ENCODE data around the gene ALB. TPM values are rescaled to one million over a fixed set of nuclear protein-coding genes. Genes with fewer than 3 reads are reported as not detected.

Gene ALB
- total RNA-seq, 1 donor from 2014 or later = not detected

DNA sequence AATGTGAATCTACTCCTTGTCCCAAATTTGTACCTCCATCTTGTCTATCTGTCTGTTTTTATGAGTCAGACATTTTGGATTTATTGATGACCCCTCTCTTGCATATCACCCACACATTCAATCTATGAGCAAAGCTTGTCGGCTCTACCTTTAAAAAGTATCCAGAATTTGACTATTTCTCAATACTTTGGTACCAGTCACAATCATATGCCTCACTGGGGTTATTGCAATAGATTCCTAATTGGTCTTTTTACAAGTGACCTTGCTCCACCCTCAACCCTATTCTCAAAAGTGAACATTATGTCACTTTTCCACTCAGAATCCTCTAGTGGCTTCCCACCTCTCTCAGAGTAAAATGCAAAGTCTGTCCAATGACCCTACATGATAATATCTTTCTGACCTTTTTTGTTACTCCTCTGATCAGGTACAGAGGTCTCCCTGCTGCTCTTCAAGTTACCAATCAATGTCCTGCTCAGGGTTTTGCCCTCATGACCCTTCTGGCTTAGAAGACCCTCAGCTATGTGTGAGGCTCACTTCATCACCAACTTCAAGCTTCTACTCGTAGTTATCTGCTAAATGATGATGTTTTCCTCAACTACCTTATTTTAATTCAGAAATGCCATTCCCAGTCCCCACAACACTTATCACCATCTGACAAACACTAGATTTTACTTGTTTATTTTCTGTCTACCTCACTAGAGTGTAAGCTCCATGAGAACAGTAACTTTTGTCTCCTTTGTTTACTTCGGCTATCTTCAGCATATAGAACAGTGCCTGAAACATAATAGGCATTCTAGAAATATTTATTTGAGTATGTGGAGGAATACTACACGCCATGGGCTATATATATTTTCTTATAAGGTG, 54.3 kb downstream of the ALB start:
- intact Hi-C loops (cut with micrococcal nuclease) = no loop called here
- Mint-ChIP-seq H3K36me3 (ENCODE audit: low read depth) (no peaks in the 10 kb centered on the region), H3K9me3 (no peaks in the 10 kb centered on the region), H3K4me1 (no peaks in the 10 kb centered on the region), H3K27me3 (peaks cover 15% of the 10 kb centered on the region), H3K27ac (no peak overlapping the region), H3K4me3 (no peak overlapping the region)
- TF ChIP-seq CTCF (IDR thresholded peaks at IDR 0.05) = no peak
- ATAC-seq (ENCODE audit: low read depth) (no peak), DNase-seq (no peak)
- CTCF ChIA-PET = interaction anchor here (0.9 to 1.3 kb wide), 2 partner anchors 12 kb away, joined by 3 read pairs; no protein-coding TSS in a partner anchor
- POLR2A ChIA-PET = no interaction called here

GRCh38 chr4:73459048-73459421, 54.9 kb downstream of the ALB start:
- H3K4me3 Mint-ChIP-seq = no peak overlapping the region
- H3K9me3 Mint-ChIP-seq = no peaks in the 10 kb centered on the region
- intact Hi-C loops (cut with micrococcal nuclease) = no loop called here
- H3K36me3 Mint-ChIP-seq (ENCODE audit: low read depth) = no peaks in the 10 kb centered on the region
- H3K27ac Mint-ChIP-seq = no peak overlapping the region
- H3K4me1 Mint-ChIP-seq = no peaks in the 10 kb centered on the region
- DNase-seq (no peak), ATAC-seq (ENCODE audit: low read depth) (no peak)
- ChIA-PET CTCF (interaction anchor here (0.9 kb wide), 1 partner anchor 13 kb away, joined by 3 read pairs; no protein-coding TSS in a partner anchor), POLR2A (no interaction called here)
- TF ChIP-seq CTCF (IDR thresholded peaks at IDR 0.05) = no peak
- peaks cover 15% of the 10 kb centered on the region for H3K27me3 Mint-ChIP-seq

GRCh38 chr4:73460913-73461522, 56.9 kb downstream of the ALB start:
- intact Hi-C loops (cut with micrococcal nuclease) = no loop called here
- no peaks in the 10 kb centered on the region for H3K36me3 Mint-ChIP-seq (ENCODE audit: low read depth)
- ChIA-PET CTCF (no interaction called here), POLR2A (no interaction called here)
- no peaks in the 10 kb centered on the region for H3K9me3 Mint-ChIP-seq
- DNase-seq (no peak), ATAC-seq (ENCODE audit: low read depth) (no peak)
- no peaks in the 10 kb centered on the region for H3K4me1 Mint-ChIP-seq
- peaks cover 14% of the 10 kb centered on the region for H3K27me3 Mint-ChIP-seq
- H3K27ac Mint-ChIP-seq = no peak overlapping the region
- TF ChIP-seq CTCF (IDR thresholded peaks at IDR 0.05) = no peak
- H3K4me3 Mint-ChIP-seq = no peak overlapping the region

GRCh38 chr4:73468170-73468569, 64.1 kb downstream of the ALB start:
- ATAC-seq (ENCODE audit: low read depth) = no peak
- H3K27me3 Mint-ChIP-seq = peaks cover 4% of the 10 kb centered on the region
- H3K9me3 Mint-ChIP-seq = peaks cover 4% of the 10 kb centered on the region
- ChIA-PET POLR2A (no interaction called here), CTCF (no interaction called here)
- no peak overlapping the region for H3K4me3 Mint-ChIP-seq
- no peak for TF ChIP-seq CTCF (IDR thresholded peaks at IDR 0.05)
- no peak for DNase-seq
- intact Hi-C loops (cut with micrococcal nuclease) = no loop called here
- no peaks in the 10 kb centered on the region for H3K36me3 Mint-ChIP-seq (ENCODE audit: low read depth)
- no peak overlapping the region for H3K27ac Mint-ChIP-seq
- no peaks in the 10 kb centered on the region for H3K4me1 Mint-ChIP-seq

- intact Hi-C loops (cut with micrococcal nuclease) = no loop called here
- Mint-ChIP-seq H3K9me3 (peaks cover 11% of the 10 kb centered on the region), H3K4me3 (no peak overlapping the region), H3K4me1 (no peaks in the 10 kb centered on the region), H3K36me3 (ENCODE audit: low read depth) (no peaks in the 10 kb centered on the region), H3K27me3 (peaks cover 4% of the 10 kb centered on the region), H3K27ac (no peak overlapping the region)
- no peak for DNase-seq
- ATAC-seq (ENCODE audit: low read depth) = no peak
- ChIA-PET POLR2A (no interaction called here), CTCF (interaction anchor here (0.9 kb wide), 1 partner anchor 25 kb away, joined by 3 read pairs; no protein-coding TSS in a partner anchor)
- TF ChIP-seq CTCF (IDR thresholded peaks at IDR 0.05) = no peak
These were observed 66.6 kb downstream of the ALB start for GRCh38 chr4:73470728-73471127.

All from activated B cell treated with CpG ODN at 0.5 μM for 24 hours (primary cell).